ENCODE results near the gene TOB2.

The TOB2 gene

DNA sequence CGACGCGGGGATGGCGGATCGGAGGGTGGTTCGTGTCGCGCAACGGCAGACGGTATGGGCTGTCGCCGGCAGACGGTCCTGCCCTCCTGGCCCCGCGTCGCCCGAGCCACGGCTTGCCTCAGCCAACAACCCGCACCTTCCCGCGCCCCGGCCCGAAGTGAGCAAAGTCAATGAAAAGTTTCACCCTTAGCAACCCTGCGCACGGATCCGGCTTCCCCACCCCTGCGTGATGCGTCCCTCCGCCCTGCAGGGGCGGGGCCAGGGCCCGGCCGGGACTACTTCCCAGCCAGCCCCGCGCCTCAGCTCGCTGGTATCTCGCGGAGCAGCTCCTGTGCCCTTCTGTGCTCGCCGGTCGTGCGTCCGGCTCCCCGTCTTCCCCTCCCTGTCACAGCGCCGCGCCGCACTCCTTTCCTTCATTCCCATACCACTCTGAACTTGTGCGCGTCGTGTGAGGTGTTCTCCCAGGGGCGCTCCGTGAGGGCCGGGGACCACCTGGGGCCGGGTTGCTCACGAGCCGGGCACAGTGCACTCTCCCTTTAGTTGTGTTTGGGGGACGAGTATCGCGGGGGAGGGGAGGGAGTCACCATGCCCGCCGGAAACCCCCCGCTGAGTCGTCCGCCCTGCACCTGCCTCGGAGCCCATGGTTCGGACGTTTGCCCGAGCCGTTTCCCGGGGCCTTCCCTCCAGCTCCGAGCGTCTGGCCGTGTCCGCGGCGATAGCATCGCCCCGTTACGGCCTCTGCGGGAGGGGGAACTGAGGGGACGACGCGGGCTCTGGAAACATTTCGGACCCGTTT lies at the start of gene TOB2:
Gene TOB2 (minus strand): TSS at position 163 of the 796 bp plus-strand sequence. CDS start 9,456 bp downstream, outside the sequence.
- peak; percentile 84 for DNase-seq

DNA sequence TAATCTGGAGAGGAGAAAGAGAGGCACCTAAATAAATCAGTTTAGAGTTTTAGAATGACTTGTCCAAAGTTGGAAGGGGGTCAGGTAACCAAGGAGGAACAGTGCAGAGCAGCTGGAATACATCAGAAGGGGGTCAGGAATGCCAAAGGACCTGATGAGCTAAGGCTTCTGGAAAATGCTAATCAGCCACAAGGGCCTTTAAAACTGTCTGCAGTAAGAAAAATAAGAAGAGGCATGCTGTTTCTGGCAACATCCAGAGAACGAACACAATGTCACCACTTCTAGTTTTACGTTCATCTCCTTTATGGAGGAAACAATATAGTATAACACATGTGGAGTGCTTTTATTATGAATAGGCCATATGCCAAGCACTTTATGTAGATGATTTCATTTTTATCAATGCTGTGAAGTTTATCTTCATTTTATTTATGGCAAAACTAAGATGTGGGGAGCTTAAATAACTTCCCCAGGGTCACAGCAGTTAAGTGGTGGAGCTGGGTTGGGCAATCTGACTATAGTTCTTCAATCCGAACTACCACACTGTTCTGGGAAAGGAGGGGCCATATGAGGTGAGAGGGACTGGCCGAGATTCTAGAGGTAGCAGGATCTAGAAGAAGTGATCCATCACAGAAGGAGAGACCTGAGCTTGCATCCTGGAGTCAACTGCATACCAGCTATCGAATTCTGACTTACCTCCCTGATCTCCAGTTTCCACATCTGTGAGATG lies 44.9 kb upstream of the TOB2 start:
- no peak for DNase-seq

GRCh38 chr22:41488596-41489385 lies 42.2 kb upstream of the TOB2 start:
- no peak for DNase-seq

- DNase-seq: no peak
These were observed 41.5 kb upstream of the TOB2 start for GRCh38 chr22:41488076-41488475.

DNA sequence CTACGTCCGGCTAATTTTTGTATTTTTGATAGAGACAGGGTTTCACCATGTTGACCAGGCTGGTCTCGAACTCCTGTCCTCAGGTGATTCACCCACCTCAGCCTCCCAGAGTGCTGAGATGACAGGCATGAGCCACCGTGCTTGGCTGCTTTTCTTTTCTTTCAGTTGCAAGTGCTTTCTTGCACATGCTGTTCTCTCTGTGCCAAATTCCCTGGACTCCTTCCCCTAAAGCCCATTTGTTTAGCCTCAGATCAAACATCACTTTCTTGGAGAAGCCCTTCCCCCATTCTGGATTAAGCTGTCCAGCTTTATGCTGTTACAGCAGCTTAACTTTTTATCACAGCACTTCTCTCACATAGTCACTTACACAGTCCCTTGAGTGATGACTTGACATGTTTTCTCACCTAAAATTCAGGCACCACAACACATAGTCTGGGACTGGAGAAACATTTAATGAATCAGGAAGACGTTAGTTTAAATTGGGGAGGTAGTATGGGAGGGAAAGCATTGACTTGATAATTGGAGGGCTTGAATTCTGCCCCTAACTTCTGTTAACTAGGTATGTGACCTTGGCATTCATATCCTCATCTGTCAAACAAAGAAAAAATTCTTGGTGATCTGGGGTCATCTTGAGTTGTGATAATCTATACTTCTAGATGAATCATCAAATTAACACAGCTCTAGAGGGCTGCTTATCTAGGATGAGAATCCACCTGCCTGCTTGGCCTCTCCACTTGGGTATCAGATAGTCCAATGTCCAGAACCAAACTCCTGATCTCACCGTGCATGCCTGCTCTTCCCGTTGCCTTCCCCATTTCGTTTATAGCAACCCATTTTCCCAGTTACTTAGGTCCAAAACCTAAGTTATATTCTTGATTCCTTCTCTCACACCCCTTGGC lies 40.7 kb upstream of the TOB2 start:
- no peak for DNase-seq

- no peak for DNase-seq
These were observed 38.4 kb upstream of the TOB2 start for GRCh38 chr22:41485033-41485432.

- no peak for DNase-seq
These were observed 35.8 kb upstream of the TOB2 start for GRCh38 chr22:41482319-41482935.

DNA sequence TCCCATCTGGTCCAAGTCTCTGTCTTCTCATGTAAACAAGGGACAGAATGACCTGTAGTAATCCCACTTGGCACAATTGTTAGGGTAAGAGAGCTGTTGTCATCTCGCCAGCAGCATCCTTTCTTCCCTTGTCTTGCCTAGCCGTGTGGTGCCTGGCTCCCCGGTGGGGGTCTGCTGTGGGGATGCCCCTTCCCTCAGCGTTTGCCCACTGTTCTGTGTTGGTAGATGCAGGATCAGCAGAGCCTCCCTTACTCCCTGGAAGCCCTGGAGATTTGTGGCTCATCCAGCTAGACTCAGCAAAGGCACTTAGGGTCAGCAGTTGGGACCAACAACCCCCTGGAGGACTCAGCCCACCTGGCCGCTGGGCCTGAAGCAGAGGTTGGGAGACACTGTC lies 35.3 kb upstream of the TOB2 start:
- no peak for DNase-seq

DNA sequence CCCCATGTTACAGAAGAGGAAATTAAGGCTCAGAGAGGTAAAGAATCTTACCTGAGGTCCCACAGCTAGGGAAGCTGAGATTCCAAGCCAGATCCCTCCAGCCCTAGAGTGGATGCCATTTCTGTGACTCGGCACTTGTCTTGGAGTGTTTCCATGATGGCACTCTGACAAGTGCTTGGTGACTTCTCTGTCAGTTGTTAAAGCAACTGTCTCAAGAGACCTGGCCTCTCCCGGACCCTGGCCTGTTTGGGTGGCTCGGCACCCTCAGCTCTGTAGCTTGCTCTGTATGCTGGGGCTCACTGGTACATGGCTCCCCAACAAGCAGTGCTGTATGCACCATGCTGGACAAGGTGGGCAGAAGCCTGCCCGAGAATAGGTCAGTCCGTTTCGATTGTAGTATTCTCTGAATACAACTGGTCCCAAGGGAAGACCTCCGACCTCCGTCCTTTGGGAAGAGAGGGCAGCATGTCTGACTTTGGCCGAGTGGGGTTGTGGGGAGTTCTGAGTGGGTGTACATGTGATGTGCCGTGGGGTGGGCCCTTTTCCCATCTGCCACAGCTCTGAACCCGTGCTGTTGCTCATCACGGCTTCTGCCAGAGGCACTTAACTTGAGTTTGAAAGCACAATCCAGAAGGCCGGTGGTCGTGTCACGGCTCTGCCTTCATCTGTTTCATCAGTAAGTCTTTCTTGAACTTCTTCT lies 34.7 kb upstream of the TOB2 start:
- no peak for DNase-seq

GRCh38 chr22:41480397-41480735 lies 33.8 kb upstream of the TOB2 start:
- no peak for DNase-seq

- no peak for DNase-seq
These were observed 33.2 kb upstream of the TOB2 start for GRCh38 chr22:41479671-41480396.

DNA sequence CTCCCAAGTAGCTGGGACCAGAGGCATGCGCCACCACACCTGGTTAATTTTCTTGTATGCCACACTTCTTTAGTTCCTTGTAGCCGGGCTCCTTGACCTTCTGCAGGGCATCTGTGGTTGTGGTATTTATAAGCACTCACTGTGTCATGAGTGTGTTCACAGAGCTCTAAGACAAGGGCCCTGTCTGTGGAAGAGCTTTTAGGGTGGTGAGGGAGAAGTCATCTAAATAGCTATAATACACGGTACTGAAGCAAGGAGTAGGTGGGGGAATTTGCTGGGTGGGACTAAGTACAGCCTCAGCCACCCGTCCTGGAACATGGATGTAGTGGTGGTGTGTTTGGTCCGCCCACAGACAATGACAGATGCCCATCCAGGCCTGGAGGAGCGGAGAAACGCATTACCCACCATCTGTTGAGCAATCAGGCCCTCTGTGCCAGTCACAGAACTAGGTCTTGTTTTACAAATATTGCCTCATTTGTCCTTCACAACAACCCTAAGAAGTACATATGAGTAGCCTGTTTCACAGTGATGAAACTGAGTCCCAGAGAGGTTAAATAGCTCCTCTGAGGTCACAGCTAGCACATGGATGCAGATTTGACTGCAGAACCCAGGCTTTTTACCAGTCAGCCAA lies 32.4 kb upstream of the TOB2 start:
- peak; percentile 45 for DNase-seq

- no peak for DNase-seq
These were observed 31.9 kb upstream of the TOB2 start for GRCh38 chr22:41478473-41478872.

DNA sequence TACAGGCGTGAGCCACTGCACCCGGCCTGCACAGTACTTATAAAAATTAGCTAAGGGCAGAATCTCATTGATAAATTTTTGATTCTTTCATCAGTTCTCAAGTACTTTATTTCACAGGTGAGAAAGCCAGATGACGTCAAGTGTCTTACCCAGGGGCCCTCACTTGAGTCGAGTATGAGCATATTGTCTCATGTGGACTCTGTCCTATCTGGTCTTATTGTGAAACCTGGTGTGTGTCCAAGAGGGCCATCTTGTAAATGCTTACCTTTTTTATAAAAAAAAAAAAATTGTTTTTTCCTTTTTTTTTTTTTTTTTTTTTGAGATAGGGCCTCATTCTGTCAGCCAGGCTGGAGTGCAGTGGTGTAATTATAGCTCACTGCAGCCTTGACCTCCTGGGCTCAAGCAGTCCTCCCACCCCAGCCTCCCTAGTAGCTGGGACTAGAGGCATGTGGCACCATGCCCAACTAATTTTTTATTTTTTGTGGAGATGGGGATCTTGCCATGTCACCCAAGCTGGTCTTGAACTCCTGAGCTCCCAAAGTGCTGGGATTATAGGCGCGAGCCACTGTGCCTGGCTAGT lies 28.4 kb upstream of the TOB2 start:
- no peak for DNase-seq

DNA sequence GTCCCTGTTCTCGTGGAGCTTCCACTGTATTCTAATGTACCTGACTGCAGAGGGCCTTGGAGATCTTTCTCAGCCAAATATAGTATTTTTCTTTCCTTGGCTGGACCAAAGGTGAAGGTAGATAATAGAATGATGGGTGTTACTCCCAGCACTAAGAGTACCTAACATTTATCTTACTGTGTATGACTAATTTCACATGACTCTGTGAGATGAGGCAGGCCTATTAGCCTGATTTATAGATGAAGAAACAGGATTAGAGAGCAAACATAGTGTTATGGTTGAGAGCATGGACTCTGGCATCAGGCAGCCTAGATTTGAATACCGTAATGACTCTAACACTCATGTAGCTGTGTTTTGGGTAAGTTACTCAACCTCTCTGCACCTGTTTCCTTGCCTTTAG lies 25.0 kb upstream of the TOB2 start:
- DNase-seq: no peak

GRCh38 chr22:41470886-41471285 lies 24.3 kb upstream of the TOB2 start:
- no peak for DNase-seq

GRCh38 chr22:41469218-41469851 lies 22.7 kb upstream of the TOB2 start:
- no peak for DNase-seq

DNA sequence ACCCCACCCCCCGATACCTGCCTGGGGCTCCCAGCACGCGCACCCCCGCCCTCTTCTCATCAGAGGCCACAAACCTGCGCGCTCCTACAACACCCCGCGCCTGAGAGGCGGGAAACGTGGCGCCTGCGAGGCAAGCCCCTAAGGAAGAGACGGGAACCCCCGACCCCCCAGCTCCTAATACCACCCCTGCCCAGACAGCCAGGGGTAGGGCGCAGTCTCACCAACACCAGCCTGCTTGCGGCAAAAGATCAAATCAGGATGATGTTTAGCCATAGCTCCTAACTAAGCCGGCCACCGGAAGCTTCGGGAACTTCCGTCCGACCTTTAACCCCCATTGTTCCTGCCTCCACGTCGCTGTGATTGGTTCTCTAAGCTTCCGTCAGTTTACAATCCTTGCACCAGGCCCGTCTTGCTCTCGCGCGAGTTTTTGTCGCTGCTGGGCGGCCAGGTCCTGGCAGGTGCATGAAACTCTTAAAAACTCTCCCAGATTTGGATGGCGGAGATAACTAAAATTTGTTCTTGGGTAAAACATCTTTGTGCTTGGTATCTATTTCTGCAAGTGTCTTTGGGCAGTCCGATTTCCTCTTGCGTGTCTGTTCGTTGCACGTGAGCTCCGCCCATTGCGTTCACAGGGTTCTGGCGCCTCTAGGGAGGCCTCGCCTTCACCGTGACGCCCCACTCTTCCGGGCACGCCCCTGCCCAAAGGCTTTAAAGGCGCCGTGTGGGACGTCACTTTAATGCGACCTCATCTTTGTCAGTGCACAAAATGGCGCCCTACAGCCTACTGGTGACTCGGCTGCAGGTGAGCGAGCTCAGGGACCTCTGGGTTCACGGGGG lies 22.0 kb upstream of the TOB2 start, which contains the start of the genes ACO2 and PHF5A:
Gene ACO2 (plus strand): TSS at position 737 of the 837 bp plus-strand sequence. CDS start 30 bp downstream, at position 767.
Gene PHF5A (minus strand): TSS at position 312 of the 837 bp plus-strand sequence. CDS start 39 bp downstream, at position 273.
- DNase-seq: peak; percentile 96
